Measurements from ENCODE around the gene SPARCL1. TPM values are rescaled to one million over a fixed set of nuclear protein-coding genes. Genes with fewer than 3 reads are reported as not detected.

Gene SPARCL1
- total and polyA plus RNA-seq, 9 of the 15 experiments (the other 6 are each of a cell fraction or from before 2014, with no cell fraction given), result 0.03 to 0.71 (median 0.05) TPM; not detected in 3

- peak; percentile 81; the same call in 1 of the 2 replicates for TF ChIP-seq REST (IDR thresholded peaks at IDR 0.05; ENCODE audit: borderline replicate concordance)
- TF ChIP-seq REST (CRISPR knock-in tag; IDR thresholded peaks at IDR 0.05; ENCODE audit: low read depth), result no peak
- TF ChIP-seq CTCF (IDR thresholded peaks at IDR 0.05 in 2 of 3, conservative IDR thresholded peaks at IDR 0.05 in 1 of 3; ENCODE audit: insufficient read depth in 2 of 3, low read depth in 1 of 3, low read length in 3 of 3), result peak; percentile 40 to 83 (median 57); a peak in 4 of 6 replicates
Measured at GRCh38 chr4:87465739-87466366, 63.3 kb downstream of the SPARCL1 start (continued).

All from K562 (cell line).